HEK293 (cell line): ENCODE data around the gene VEGFA.

Source experiments
- CTCF ChIA-PET: fragments of 350-600 bp; formaldehyde crosslinking; extraction: SDS; loops from one replicate; lab custom pipeline; 2021; ENCODE audit warnings: antibody characterized with exemption; lab: Yijun Ruan, JAX
- POLR2A ChIA-PET: fragments of 300-600 bp; formaldehyde crosslinking; extraction: SDS; loops from one replicate; lab custom pipeline; 2020; ENCODE audit warnings: antibody characterized with exemption, inconsistent platforms; lab: Yijun Ruan, JAX
- H3K27ac ChIP-seq: fragments of 200-500 bp; sonication (Bioruptor generic); 2 replicates; pipeline ENCODE4 v1.5.1; 2014; ENCODE audit warnings: low read depth, low read length, control low read depth, inconsistent platforms; ENCODE audit errors: extremely low read depth
- H3K36me3 ChIP-seq, 2 experiments: fragments of 200-500 bp in 1 of 2; sonication (Bioruptor generic) in 1 of 2; 1 replicate in 1 of 2; 2 replicates in 1 of 2; pipeline ENCODE4 v1.5.1; 2014 to 2017; ENCODE audit warnings: inconsistent platforms in 2 of 2, low read length in 2 of 2; ENCODE audit not compliant: control insufficient read depth in 2 of 2, insufficient read depth in 1 of 2
- H3K4me1 ChIP-seq: fragments of 200-500 bp; sonication (Bioruptor generic); 2 replicates; pipeline ENCODE4 v1.5.1; 2014; ENCODE audit warnings: mild to moderate bottlenecking, low read length, inconsistent platforms; ENCODE audit not compliant: control insufficient read depth, insufficient read depth
- H3K4me3 ChIP-seq: 2 replicates; pipeline ENCODE4 v1.5.1; 2011; ENCODE audit warnings: low read depth, mild to moderate bottlenecking, control low read depth, low read length, moderate library complexity
- H3K9me3 ChIP-seq: fragments of 200-500 bp; sonication (Bioruptor generic); 2 replicates; pipeline ENCODE4 v1.5.1; 2014; ENCODE audit warnings: low read depth, low read length, inconsistent platforms; ENCODE audit not compliant: control insufficient read depth, insufficient read depth
- PRDM1 ChIP-seq: fragments of 450-650 bp; formaldehyde crosslinking; IDR thresholded peaks from 2 replicates; pipeline ENCODE4; 2016; ENCODE audit warnings: missing biosample characterization, missing genetic modification characterization
- SCRT2 ChIP-seq: fragments of 450-650 bp; formaldehyde crosslinking; IDR thresholded peaks from 2 replicates; pipeline ENCODE4 v1.5.1; 2016; ENCODE audit warnings: missing biosample characterization, missing genetic modification characterization
- SETDB1 ChIP-seq: IDR thresholded peaks from one replicate; pipeline ENCODE4 v1.6.1; 2017; ENCODE audit warnings: mild to moderate bottlenecking, low read length, moderate library complexity, mixed read lengths; ENCODE audit not compliant: insufficient read length
- TCF7L2 ChIP-seq: IDR thresholded peaks from 2 replicates; pipeline ENCODE4 v1.6.1; 2011; ENCODE audit warnings: low read depth, mild to moderate bottlenecking, inconsistent platforms, low read length, moderate library complexity, borderline replicate concordance
- TRIM28 ChIP-seq: IDR thresholded peaks from 2 replicates; pipeline ENCODE4 v1.6.1; 2011; ENCODE audit warnings: low read length, control low read depth, borderline replicate concordance
- ZBTB17 ChIP-seq: fragments of 450-650 bp; formaldehyde crosslinking; IDR thresholded peaks from 2 replicates; pipeline ENCODE4 v1.5.1; 2016; ENCODE audit warnings: missing biosample characterization, missing genetic modification characterization
- ZBTB48 ChIP-seq: fragments of 450-650 bp; formaldehyde crosslinking; IDR thresholded peaks from 2 replicates; pipeline ENCODE4 v1.5.1; 2016; ENCODE audit warnings: missing biosample characterization, missing genetic modification characterization
- ZNF19 ChIP-seq: fragments of 450-650 bp; formaldehyde crosslinking; IDR thresholded peaks from 2 replicates; pipeline ENCODE4; 2016; ENCODE audit warnings: missing biosample characterization, missing genetic modification characterization, low read depth
- ZNF404 ChIP-seq: fragments of 450-650 bp; formaldehyde crosslinking; IDR thresholded peaks from 2 replicates; pipeline ENCODE4 v1.5.1; 2017; ENCODE audit warnings: missing biosample characterization, missing genetic modification characterization
- ZNF514 ChIP-seq: fragments of 450-650 bp; formaldehyde crosslinking; IDR thresholded peaks from 2 replicates; pipeline ENCODE4 v1.5.1; 2016; ENCODE audit warnings: missing biosample characterization, missing genetic modification characterization
- ZNF596 ChIP-seq: fragments of 450-650 bp; IDR thresholded peaks from 2 replicates; pipeline ENCODE4 v1.5.0; 2018; ENCODE audit warnings: missing biosample characterization, mild to moderate bottlenecking, missing genetic modification characterization, moderate library complexity
- ZNF629 ChIP-seq: fragments of 450-650 bp; formaldehyde crosslinking; IDR thresholded peaks from 2 replicates; pipeline ENCODE4 v1.5.1; 2017; ENCODE audit warnings: missing biosample characterization, missing genetic modification characterization
- ZNF747 ChIP-seq: fragments of 450-650 bp; formaldehyde crosslinking; IDR thresholded peaks from 2 replicates; pipeline ENCODE4 v1.5.1; 2016; ENCODE audit warnings: missing biosample characterization, missing genetic modification characterization
- TF ChIP-seq, protein P1 (sequence below): fragments of 450-650 bp; formaldehyde crosslinking; IDR thresholded peaks from 2 replicates; pipeline ENCODE4 v1.5.1; 2016; ENCODE audit warnings: missing biosample characterization, missing genetic modification characterization
- TF ChIP-seq, protein P2 (sequence below): fragments of 450-650 bp; formaldehyde crosslinking; IDR thresholded peaks from 2 replicates; pipeline ENCODE4 v1.5.1; 2016; ENCODE audit warnings: missing biosample characterization, missing genetic modification characterization
- TF ChIP-seq, protein P3 (sequence below): fragments of 450-650 bp; formaldehyde crosslinking; IDR thresholded peaks from 2 replicates; pipeline ENCODE4 v1.5.1; 2016; ENCODE audit warnings: missing biosample characterization, missing genetic modification characterization
- TF ChIP-seq, protein P4 (sequence below): fragments of 450-650 bp; IDR thresholded peaks from 2 replicates; pipeline ENCODE4 v1.5.1; 2018; ENCODE audit warnings: missing biosample characterization, missing genetic modification characterization
- TF ChIP-seq, protein P5 (sequence below): fragments of 450-650 bp; formaldehyde crosslinking; optimal IDR thresholded peaks from 2 replicates; pipeline ENCODE3; 2016; ENCODE audit warnings: missing biosample characterization, mild to moderate bottlenecking, missing genetic modification characterization
- TF ChIP-seq, protein P6 (sequence below): fragments of 450-650 bp; formaldehyde crosslinking; IDR thresholded peaks from 2 replicates; pipeline ENCODE4 v1.5.1; 2016; ENCODE audit warnings: missing biosample characterization, missing genetic modification characterization

VEGFA gene

DNA sequence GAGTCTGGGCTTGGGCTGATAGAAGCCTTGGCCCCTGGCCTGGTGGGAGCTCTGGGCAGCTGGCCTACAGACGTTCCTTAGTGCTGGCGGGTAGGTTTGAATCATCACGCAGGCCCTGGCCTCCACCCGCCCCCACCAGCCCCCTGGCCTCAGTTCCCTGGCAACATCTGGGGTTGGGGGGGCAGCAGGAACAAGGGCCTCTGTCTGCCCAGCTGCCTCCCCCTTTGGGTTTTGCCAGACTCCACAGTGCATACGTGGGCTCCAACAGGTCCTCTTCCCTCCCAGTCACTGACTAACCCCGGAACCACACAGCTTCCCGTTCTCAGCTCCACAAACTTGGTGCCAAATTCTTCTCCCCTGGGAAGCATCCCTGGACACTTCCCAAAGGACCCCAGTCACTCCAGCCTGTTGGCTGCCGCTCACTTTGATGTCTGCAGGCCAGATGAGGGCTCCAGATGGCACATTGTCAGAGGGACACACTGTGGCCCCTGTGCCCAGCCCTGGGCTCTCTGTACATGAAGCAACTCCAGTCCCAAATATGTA lies 957 bp upstream of the VEGFA start:
- no peaks in the 10 kb centered on the region for H3K9me3 ChIP-seq
- TF ChIP-seq, protein P1, sequence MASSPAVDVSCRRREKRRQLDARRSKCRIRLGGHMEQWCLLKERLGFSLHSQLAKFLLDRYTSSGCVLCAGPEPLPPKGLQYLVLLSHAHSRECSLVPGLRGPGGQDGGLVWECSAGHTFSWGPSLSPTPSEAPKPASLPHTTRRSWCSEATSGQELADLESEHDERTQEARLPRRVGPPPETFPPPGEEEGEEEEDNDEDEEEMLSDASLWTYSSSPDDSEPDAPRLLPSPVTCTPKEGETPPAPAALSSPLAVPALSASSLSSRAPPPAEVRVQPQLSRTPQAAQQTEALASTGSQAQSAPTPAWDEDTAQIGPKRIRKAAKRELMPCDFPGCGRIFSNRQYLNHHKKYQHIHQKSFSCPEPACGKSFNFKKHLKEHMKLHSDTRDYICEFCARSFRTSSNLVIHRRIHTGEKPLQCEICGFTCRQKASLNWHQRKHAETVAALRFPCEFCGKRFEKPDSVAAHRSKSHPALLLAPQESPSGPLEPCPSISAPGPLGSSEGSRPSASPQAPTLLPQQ (tag by site-specific recombination), result no peak
- TF ChIP-seq ZNF19 (tag by site-specific recombination) (no peak), ZNF404 (tag by site-specific recombination) (no peak), ZNF514 (no peak), TRIM28 (no peak), SCRT2 (peak; percentile 88), TCF7L2 (peak; percentile 30; the same call in 1 of the 2 replicates), ZNF747 (tag by site-specific recombination) (no peak), SETDB1 (no peak)
- TF ChIP-seq, protein P2, sequence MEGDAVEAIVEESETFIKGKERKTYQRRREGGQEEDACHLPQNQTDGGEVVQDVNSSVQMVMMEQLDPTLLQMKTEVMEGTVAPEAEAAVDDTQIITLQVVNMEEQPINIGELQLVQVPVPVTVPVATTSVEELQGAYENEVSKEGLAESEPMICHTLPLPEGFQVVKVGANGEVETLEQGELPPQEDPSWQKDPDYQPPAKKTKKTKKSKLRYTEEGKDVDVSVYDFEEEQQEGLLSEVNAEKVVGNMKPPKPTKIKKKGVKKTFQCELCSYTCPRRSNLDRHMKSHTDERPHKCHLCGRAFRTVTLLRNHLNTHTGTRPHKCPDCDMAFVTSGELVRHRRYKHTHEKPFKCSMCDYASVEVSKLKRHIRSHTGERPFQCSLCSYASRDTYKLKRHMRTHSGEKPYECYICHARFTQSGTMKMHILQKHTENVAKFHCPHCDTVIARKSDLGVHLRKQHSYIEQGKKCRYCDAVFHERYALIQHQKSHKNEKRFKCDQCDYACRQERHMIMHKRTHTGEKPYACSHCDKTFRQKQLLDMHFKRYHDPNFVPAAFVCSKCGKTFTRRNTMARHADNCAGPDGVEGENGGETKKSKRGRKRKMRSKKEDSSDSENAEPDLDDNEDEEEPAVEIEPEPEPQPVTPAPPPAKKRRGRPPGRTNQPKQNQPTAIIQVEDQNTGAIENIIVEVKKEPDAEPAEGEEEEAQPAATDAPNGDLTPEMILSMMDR (tag by site-specific recombination), result no peak

DNA sequence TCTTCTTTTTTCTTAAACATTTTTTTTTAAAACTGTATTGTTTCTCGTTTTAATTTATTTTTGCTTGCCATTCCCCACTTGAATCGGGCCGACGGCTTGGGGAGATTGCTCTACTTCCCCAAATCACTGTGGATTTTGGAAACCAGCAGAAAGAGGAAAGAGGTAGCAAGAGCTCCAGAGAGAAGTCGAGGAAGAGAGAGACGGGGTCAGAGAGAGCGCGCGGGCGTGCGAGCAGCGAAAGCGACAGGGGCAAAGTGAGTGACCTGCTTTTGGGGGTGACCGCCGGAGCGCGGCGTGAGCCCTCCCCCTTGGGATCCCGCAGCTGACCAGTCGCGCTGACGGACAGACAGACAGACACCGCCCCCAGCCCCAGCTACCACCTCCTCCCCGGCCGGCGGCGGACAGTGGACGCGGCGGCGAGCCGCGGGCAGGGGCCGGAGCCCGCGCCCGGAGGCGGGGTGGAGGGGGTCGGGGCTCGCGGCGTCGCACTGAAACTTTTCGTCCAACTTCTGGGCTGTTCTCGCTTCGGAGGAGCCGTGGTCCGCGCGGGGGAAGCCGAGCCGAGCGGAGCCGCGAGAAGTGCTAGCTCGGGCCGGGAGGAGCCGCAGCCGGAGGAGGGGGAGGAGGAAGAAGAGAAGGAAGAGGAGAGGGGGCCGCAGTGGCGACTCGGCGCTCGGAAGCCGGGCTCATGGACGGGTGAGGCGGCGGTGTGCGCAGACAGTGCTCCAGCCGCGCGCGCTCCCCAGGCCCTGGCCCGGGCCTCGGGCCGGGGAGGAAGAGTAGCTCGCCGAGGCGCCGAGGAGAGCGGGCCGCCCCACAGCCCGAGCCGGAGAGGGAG lies 580 bp downstream of the VEGFA start:
- peak overlapping the region; percentile 84 for H3K4me3 ChIP-seq
- peaks cover 4% of the 10 kb centered on the region for H3K4me1 ChIP-seq
- peaks cover 0 to 10% of the 10 kb centered on the region in 2 experiments; a peak in 1 of 3 replicates for H3K36me3 ChIP-seq
- no peaks in the 10 kb centered on the region for H3K9me3 ChIP-seq
- ChIA-PET POLR2A (interaction anchor here (0.7 to 4.5 kb wide), 58 partner anchors 9 to 476 kb away, joined by 3 to 40 read pairs (median 4); partner anchors contain the start of genes GTPBP2, HSP90AB1, MAD2L1BP and MRPS18A), CTCF (interaction anchor here (0.6 to 4.6 kb wide), 54 partner anchors 8 to 442 kb away, joined by 3 to 189 read pairs (median 5); no protein-coding TSS in a partner anchor)
- H3K27ac ChIP-seq, result peak overlapping the region; percentile 82
- 0 out of 2 replicates have a peak, but pooled peaks have one; percentile 26 for TF ChIP-seq ZBTB48 (tag by site-specific recombination)
- TF ChIP-seq, protein P2 (tag by site-specific recombination), result no peak
- TF ChIP-seq ZNF596, result peak; percentile 34; the same call in 1 of the 2 replicates
- TF ChIP-seq, protein P3, sequence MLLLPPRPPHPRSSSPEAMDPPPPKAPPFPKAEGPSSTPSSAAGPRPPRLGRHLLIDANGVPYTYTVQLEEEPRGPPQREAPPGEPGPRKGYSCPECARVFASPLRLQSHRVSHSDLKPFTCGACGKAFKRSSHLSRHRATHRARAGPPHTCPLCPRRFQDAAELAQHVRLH, result 0 out of 2 replicates have a peak, but pooled peaks have one; percentile 8
- TF ChIP-seq PRDM1, result peak; percentile 61
- TF ChIP-seq, protein P4, sequence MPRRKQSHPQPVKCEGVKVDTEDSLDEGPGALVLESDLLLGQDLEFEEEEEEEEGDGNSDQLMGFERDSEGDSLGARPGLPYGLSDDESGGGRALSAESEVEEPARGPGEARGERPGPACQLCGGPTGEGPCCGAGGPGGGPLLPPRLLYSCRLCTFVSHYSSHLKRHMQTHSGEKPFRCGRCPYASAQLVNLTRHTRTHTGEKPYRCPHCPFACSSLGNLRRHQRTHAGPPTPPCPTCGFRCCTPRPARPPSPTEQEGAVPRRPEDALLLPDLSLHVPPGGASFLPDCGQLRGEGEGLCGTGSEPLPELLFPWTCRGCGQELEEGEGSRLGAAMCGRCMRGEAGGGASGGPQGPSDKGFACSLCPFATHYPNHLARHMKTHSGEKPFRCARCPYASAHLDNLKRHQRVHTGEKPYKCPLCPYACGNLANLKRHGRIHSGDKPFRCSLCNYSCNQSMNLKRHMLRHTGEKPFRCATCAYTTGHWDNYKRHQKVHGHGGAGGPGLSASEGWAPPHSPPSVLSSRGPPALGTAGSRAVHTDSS (tag by site-specific recombination), result peak; percentile 82
- TF ChIP-seq, protein P5, sequence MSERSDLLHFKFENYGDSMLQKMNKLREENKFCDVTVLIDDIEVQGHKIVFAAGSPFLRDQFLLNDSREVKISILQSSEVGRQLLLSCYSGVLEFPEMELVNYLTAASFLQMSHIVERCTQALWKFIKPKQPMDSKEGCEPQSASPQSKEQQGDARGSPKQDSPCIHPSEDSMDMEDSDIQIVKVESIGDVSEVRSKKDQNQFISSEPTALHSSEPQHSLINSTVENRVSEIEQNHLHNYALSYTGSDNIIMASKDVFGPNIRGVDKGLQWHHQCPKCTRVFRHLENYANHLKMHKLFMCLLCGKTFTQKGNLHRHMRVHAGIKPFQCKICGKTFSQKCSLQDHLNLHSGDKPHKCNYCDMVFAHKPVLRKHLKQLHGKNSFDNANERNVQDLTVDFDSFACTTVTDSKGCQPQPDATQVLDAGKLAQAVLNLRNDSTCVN (tag by site-specific recombination), result peak; percentile 79
- TF ChIP-seq ZNF629, result no peak
- TF ChIP-seq, protein P6, sequence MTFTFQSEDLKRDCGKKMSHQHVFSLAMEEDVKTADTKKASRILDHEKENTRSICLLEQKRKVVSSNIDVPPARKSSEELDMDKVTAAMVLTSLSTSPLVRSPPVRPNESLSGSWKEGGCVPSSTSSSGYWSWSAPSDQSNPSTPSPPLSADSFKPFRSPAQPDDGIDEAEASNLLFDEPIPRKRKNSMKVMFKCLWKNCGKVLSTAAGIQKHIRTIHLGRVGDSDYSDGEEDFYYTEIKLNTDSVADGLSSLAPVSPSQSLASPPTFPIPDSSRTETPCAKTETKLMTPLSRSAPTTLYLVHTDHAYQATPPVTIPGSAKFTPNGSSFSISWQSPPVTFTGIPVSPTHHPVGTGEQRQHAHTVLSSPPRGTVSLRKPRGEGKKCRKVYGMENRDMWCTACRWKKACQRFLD, result no peak
- TF ChIP-seq ZBTB17 (tag by site-specific recombination), result peak; percentile 10; the same call in 1 of the 2 replicates

More for the DNA sequence above, 957 bp upstream of the VEGFA start:
- Histone ChIP-seq H3K27ac (no peak overlapping the region), H3K4me3 (no peak overlapping the region), H3K4me1 (no peaks in the 10 kb centered on the region), H3K36me3 (no peaks in the 10 kb centered on the region)
- ChIA-PET POLR2A (interaction anchor here (0.6 to 4.5 kb wide), 34 partner anchors 9 to 478 kb away, joined by 3 to 40 read pairs (median 5); partner anchors contain the start of genes HSP90AB1, LRRC73, POLH and RSPH9), CTCF (interaction anchor here (0.6 to 4.6 kb wide), 82 partner anchors 8 to 471 kb away, joined by 3 to 189 read pairs (median 4); no protein-coding TSS in a partner anchor)
